Kidney glomerular epithelial cell (primary cell): ENCODE measurements around the gene NRP2.

Experiments
- DNase-seq: peaks from one replicate; lab custom pipeline; 2025; lab: John Stamatoyannopoulos, UW

NRP2 gene

DNA sequence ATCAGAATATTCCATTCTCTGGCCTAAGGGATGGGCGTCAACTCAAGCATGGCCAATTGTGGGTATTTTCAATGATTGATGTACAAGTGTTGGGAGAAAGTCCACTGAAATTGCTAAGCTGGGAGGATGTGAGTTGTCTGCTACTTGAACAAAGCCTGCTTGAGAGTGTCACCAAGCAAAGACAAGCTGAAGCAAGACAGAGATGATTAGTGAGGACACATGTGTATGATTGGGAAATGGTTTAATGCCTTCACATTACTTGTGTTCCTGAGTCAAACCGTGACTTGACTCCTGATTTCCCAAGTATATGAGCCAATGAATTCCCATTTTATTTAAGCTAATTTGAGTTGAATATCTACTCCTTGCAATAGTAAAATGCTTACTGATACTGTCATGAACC, 23.7 kb upstream of the NRP2 start:
- DNase-seq = no peak

DNA sequence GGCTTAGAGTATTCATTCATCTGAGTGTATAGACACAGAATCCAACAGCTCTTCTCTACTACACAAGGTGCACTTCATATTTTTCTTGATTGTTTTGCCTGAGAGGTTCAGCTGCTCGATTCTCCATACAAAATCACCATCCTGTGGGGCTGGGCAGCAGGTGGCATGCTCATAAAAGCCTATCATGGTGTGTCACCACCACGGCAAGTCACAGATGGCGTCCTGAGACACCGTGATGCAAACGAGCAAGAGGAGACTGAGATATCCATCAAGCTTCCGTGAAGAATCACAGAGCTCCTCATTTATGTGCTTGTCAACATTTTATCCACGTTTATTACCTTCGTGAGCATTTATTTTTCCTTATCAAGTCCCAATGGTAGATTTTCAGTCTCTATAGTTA, 22.4 kb upstream of the NRP2 start:
- no peak for DNase-seq

DNA sequence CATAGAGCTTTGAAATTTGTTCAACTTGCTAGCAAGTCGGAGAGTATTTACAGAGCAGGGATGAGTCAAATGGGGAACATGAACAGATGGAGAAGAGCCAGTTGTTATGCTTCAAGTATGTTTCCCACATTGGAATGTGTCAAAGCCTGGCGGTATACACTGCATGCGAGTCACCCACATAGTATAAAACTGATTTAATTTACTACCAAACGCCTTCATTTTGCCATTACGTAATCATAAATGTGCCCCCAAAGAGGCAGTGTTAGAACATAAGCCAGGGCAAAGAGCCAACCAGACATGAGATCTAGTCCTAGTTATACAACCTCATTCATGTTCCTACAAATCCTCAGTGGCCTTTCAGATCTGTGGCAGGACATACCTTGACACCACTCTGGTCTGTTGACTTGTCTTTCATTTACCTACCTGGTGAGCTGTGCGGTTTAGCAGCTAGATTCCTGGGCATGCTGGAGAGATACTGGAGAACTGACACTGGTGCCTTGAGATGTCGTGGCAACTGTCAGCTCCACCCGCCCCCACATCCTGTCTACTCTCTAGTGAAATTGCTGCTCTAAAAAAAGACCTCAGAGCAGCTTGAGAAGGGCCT, 21.7 kb upstream of the NRP2 start:
- DNase-seq = peak; percentile 52

GRCh38 chr2:205661281-205661680, 21.0 kb upstream of the NRP2 start:
- DNase-seq = no peak

GRCh38 chr2:205662206-205662965, 19.9 kb upstream of the NRP2 start:
- DNase-seq = no peak

GRCh38 chr2:205665791-205666190, 16.5 kb upstream of the NRP2 start:
- no peak for DNase-seq

- no peak for DNase-seq
Measured at GRCh38 chr2:205670292-205670691, 12.0 kb upstream of the NRP2 start.

- DNase-seq = no peak
Measured at GRCh38 chr2:205673312-205673711, 9.0 kb upstream of the NRP2 start.

GRCh38 chr2:205675861-205676516, 6.3 kb upstream of the NRP2 start:
- peak; percentile 85 for DNase-seq

GRCh38 chr2:205678541-205679142, 3.7 kb upstream of the NRP2 start:
- DNase-seq = peak; percentile 61

- DNase-seq = peak; percentile 46
Measured at GRCh38 chr2:205679410-205680009, 2.8 kb upstream of the NRP2 start.

DNA sequence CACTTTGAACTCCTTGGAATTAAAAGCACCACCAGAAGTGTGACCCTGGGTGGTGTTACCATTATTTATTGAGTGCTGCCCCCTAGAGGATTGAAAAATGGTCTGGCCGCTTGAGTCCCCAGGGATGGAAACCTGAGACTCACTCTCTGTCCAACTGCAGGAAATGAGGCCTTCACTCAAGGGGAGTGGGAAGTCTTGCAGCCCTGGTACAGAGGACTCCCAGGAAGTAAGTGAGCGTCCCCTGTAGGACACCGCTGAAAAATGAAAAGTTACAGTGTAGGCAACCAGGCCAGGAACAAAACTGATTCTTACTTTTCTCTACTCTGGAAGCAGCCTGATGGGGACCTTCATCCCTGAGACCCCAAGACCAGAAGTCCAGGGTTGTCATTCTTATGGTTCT, 2.2 kb upstream of the NRP2 start:
- DNase-seq = peak; percentile 84

- no peak for DNase-seq
Measured at GRCh38 chr2:205680903-205681302, 1.4 kb upstream of the NRP2 start.

- peak; percentile 7 for DNase-seq
Measured at GRCh38 chr2:205681401-205682238, 681 bp upstream of the NRP2 start.

DNA sequence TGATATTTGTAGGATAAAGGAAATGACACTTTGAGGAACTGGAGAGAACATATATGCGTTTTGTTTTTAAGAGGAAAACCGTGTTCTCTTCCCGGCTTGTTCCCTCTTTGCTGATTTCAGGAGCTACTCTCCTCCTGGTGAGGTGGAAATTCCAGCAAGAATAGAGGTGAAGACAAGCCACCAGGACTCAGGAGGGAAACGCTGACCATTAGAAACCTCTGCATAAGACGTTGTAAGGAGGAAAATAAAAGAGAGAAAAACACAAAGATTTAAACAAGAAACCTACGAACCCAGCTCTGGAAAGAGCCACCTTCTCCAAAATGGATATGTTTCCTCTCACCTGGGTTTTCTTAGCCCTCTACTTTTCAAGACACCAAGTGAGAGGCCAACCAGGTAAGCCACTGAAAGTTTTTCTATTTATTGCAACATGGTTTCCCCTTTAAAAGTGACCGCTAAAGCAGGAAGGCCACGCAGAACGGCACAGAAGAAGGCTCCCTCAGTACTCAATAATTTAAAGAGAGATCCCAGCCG, 735 bp downstream of the NRP2 start:
- DNase-seq = no peak

DNA sequence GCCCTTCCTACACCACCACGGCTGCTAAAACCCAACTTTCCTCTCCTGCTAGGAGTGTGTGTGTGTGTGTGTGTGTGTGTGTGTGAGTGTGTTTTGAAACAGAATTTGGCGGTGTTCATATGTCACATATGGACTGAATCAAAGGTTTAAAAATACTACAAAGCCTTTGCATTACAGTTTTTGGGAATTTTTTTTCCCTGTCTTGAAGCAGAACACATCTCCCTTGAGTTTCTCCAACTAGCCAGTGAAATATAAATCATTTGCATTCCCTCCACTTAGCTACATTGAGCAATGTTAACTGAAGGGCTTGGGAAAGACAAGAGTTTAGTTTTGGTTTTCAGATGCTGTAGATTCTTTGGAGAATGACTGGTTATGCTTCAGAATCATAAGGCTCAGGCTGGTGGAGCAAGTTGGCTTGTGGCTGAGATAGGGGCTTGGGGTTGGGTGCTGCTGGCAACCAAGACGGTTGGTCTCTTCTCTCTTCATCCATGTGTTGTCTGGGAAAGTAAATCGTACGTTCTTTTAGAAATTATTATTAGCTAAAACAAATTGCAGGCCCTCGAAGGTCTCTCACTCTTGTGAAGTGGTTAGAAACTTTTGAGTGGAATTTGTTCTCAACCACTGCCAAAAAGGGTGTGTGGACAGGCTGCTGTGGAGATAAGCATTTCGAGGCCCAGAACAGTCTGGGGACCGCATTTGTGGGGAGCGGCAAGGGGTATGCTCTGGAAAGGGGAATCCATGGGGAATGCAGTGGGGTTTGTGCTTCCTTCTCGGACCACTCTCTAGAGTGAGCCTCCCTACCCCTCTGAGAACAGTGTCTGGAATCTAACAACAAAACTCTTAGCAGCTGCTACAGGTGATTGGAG, 1.4 kb downstream of the NRP2 start:
- DNase-seq = peak; percentile 20

GRCh38 chr2:205684871-205685313, 2.6 kb downstream of the NRP2 start:
- DNase-seq = no peak

DNA sequence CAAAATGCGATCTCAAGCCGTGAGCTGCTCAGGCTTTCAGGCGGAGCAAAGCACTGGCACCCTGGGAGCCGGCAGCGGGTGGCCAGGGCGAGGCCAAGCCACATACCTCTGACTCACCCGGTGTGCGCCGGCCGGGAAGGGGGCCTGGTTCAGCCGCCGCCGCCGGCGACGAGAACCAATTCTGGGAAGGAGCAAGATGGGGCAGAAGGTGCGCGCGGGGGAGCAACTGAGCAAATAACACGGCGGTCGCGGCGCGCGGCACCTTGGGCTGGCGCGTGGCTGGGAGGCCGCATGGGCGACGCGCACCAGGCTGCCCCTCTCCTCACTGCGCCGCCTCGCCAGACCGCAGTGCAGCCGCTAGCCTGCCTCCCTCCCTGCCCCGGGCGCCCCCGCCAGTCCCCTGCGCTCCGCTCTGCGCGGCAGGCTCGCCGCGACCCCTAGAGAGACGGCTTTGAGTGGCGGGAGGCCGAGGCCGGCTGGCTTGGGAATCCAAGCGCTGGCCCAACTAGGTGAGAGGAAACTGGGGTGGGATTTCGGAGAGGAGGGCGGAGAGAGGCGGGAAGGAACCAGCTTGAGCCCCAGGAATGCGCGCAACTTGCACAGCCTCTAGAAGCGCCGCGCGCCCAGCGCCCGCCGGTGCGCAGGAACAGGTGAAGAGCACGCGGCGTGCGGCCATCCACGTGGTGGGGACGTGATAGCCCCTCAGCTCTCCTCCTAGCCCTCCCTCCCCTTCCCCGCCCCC, 3.2 kb downstream of the NRP2 start:
- peak; percentile 50 for DNase-seq

- DNase-seq = no peak
Measured at GRCh38 chr2:205686056-205686782, 3.9 kb downstream of the NRP2 start.
